Upper lobe of left lung (tissue), 6 donors: Measurements from ENCODE around the gene KCNQ1OT1. TPM values are rescaled to one million over a fixed set of nuclear protein-coding genes. Genes with fewer than 3 reads are reported as not detected.

Experiments
- ATAC-seq, 2 donors: fragments of 200-7000 bp; cut with Tn5 transposase; one replicate each; pipeline ENCODE4 v1.9.1; 2022; ENCODE audit warnings: mild to moderate bottlenecking in 2 of 2, moderate library complexity in 2 of 2; ENCODE audit not compliant: low FRiP score in 2 of 2
- DNase-seq, 2 donors: peaks; one replicate each; pipeline ENCODE4 v3.0.0-alpha.2; 2019 to 2020
- H3K27ac ChIP-seq, 4 donors: fragments of 200-600 bp; sonication (generic); one replicate each; pipeline ENCODE4 v1.5.1; 2016 to 2019
- H3K27me3 ChIP-seq, 4 donors: fragments of 200-600 bp; sonication (generic); one replicate each; pipeline ENCODE4 v1.5.1; 2017 to 2019
- H3K36me3 ChIP-seq, 4 donors: fragments of 200-600 bp; sonication (generic); one replicate each; pipeline ENCODE4 v1.5.1; 2016 to 2019
- H3K4me1 ChIP-seq, 4 donors: fragments of 200-600 bp; sonication (generic); one replicate each; pipeline ENCODE4 v1.5.1; 2018 to 2019
- H3K4me3 ChIP-seq, 4 donors: fragments of 200-600 bp; sonication (generic); one replicate each; pipeline ENCODE4 v1.5.1; 2017 to 2019; ENCODE audit warnings: mild to moderate bottlenecking in 2 of 4, moderate library complexity in 1 of 4
- H3K9me3 ChIP-seq, 4 donors: fragments of 200-600 bp; sonication (generic); one replicate each; pipeline ENCODE4 v1.5.1; 2018 to 2019
- EP300 ChIP-seq, 4 donors: sonication (generic); formaldehyde crosslinking; IDR thresholded peaks; one replicate each; pipeline ENCODE4 v1.5.1; 2017; ENCODE audit warnings: antibody characterized with exemption in 4 of 4, control low read depth in 2 of 4
- POLR2A ChIP-seq, 4 donors: fragments of 450-650 bp; IDR thresholded peaks; one replicate each; pipeline ENCODE4 v1.5.1; 2016 to 2017; ENCODE audit warnings: antibody characterized with exemption in 4 of 4, mild to moderate bottlenecking in 2 of 4
- POLR2AphosphoS5 ChIP-seq, 2 donors: sonication (generic); formaldehyde crosslinking; IDR thresholded peaks; one replicate each; pipeline ENCODE4 v1.5.1; 2017; ENCODE audit warnings: antibody characterized with exemption in 2 of 2
- WGBS, 2 donors: methylation state at CpG; one replicate each; pipeline ENCODE4 v1.1.5; 2017 to 2018; 5-methylcytosine and 5-hydroxymethylcytosine counted together
- total RNA-seq, 6 donors: library from RNA; depleted of rRNA in 4 of 6; stranded (reverse); fragments of >200 nt in 4 of 6; gene quantifications; one replicate each; pipeline versions ENCODE4 v1.1.0 to v1.2.1, GENCODE V29; 2016 to 2021
- TF ChIP-seq, protein P1 (sequence below), 6 experiments: fragments of 450-650 bp in 4 of 6; fragments of 200-600 bp in 2 of 6; sonication (generic) in 2 of 6; IDR thresholded peaks; one replicate each; pipeline ENCODE4 v1.5.1; 2016 to 2019; ENCODE audit warnings: antibody characterized with exemption in 6 of 6
- donor health status: DM: no; HTN: no; CAD: no; lungs with moderate emphysema.
- donor health status: DM: no; HTN: yes; CAD: no; lungs with severe emphysema.

KCNQ1OT1 gene
- total RNA-seq, 6 donors from 2014 or later, result 1.1 to 6.3 (median 4.1) TPM

- 41% methylated on average over 7 of the region's 7 CpGs; no CpG with 5 or more reads in 1 of the 2 donors for WGBS, 2 donors
- DNase-seq (no peak), ATAC-seq (no peak)
- H3K36me3 ChIP-seq, result no peaks in the 10 kb centered on the region
- no peaks in the 10 kb centered on the region for H3K27me3 ChIP-seq
- TF ChIP-seq, protein P1, sequence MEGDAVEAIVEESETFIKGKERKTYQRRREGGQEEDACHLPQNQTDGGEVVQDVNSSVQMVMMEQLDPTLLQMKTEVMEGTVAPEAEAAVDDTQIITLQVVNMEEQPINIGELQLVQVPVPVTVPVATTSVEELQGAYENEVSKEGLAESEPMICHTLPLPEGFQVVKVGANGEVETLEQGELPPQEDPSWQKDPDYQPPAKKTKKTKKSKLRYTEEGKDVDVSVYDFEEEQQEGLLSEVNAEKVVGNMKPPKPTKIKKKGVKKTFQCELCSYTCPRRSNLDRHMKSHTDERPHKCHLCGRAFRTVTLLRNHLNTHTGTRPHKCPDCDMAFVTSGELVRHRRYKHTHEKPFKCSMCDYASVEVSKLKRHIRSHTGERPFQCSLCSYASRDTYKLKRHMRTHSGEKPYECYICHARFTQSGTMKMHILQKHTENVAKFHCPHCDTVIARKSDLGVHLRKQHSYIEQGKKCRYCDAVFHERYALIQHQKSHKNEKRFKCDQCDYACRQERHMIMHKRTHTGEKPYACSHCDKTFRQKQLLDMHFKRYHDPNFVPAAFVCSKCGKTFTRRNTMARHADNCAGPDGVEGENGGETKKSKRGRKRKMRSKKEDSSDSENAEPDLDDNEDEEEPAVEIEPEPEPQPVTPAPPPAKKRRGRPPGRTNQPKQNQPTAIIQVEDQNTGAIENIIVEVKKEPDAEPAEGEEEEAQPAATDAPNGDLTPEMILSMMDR (IDR thresholded peaks at IDR 0.05), result no peak
- TF ChIP-seq POLR2AphosphoS5 (IDR thresholded peaks at IDR 0.05) (no peak), POLR2A (IDR thresholded peaks at IDR 0.05) (no peak), EP300 (IDR thresholded peaks at IDR 0.05) (no peak)
- no peaks in the 10 kb centered on the region for H3K9me3 ChIP-seq
- peaks cover 20 to 27% (median 21%) of the 10 kb centered on the region in 4 donors for H3K4me1 ChIP-seq
- no peak overlapping the region for H3K4me3 ChIP-seq
- peak overlapping the region in 3 of 4 donors; percentile 2 to 67 (median 47) for H3K27ac ChIP-seq
These were observed 12.0 kb downstream of the KCNQ1OT1 start for GRCh38 chr11:2687782-2688191.

DNA sequence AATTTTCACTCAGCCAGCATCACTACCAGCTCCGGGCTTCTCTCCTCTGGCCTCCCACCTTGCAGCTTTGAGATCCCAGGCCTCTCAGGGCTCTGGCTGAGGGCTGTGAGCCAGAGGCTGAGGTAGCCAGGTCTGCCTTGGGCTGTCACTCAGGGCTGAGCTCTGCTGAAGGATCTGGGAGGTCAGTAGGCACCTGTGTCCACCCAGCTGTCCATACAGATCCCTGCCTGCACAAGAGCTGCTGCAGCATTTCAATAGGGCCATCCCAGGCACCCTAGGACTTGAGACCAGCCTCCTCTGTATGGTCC is 12.6 kb downstream of the KCNQ1OT1 start:
- Histone ChIP-seq H3K4me3 (no peak overlapping the region), H3K27me3 (no peaks in the 10 kb centered on the region), H3K27ac (peak overlapping the region in 2 of 4 donors; percentile 47 to 67), H3K36me3 (no peaks in the 10 kb centered on the region), H3K9me3 (no peaks in the 10 kb centered on the region), H3K4me1 (peaks cover 14 to 21% (median 17%) of the 10 kb centered on the region in 4 donors)
- no peak for TF ChIP-seq EP300 (IDR thresholded peaks at IDR 0.05)
- TF ChIP-seq, protein P1 (IDR thresholded peaks at IDR 0.05), result no peak
- TF ChIP-seq POLR2A (IDR thresholded peaks at IDR 0.05), result no peak
- TF ChIP-seq POLR2AphosphoS5 (IDR thresholded peaks at IDR 0.05), result no peak
- 80 to 82% methylated on average over 1 of the region's 1 CpG for WGBS, 2 donors
- no peak for ATAC-seq
- DNase-seq, result no peak

- TF ChIP-seq EP300 (IDR thresholded peaks at IDR 0.05) (no peak), POLR2AphosphoS5 (IDR thresholded peaks at IDR 0.05) (no peak), POLR2A (IDR thresholded peaks at IDR 0.05) (no peak)
- TF ChIP-seq, protein P1 (IDR thresholded peaks at IDR 0.05), result no peak
- H3K4me1 ChIP-seq, result peaks cover 10 to 22% (median 17%) of the 10 kb centered on the region in 4 donors
- no peak overlapping the region for H3K4me3 ChIP-seq
- H3K9me3 ChIP-seq, result no peaks in the 10 kb centered on the region
- no peaks in the 10 kb centered on the region for H3K36me3 ChIP-seq
- H3K27ac ChIP-seq, result peak overlapping the region in 2 of 4 donors; percentile 20 to 47
- ATAC-seq (no peak), DNase-seq (no peak)
- H3K27me3 ChIP-seq, result no peaks in the 10 kb centered on the region
- 91 to 97% methylated on average over 7 of the region's 7 CpGs for WGBS, 2 donors
These were observed 13.2 kb downstream of the KCNQ1OT1 start for GRCh38 chr11:2686360-2687222.

DNA sequence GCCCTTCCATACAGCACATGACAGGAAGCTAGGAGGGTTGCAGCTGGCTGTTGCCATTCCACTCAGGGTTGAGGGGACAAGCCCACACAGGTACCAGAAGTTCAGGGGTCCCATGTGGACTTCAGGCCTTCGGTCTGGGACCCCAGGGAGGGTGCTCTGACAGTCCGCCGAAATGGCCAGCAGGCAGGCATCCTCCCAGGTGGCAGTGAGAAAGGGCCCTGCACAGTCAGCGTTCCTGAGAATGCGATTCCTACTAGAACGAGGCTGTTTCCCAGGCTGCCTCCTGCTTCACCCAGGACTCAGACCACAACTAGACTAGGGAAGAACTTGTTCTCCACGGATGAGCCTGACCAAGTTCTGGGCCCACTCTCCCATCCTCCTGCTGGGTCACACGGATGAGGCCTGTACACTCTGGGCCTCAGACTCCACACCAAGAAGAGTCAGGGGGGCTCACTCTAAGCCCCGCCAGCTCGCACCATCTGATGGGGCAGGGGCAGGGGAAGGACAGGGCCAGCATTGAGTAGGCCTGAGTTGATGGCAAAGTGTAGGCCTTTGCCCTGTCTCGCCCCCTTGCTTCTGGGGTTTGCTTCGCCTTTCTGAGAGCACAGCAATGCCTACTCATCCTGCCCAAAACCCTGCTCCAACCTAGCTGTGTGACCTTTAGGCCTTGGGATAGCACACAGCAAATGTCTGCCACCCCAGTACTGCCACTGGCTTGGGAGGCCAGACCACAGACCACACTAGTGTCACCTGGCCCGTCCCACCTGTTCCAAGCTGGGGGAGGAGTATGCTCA is 14.0 kb downstream of the KCNQ1OT1 start:
- no peak for DNase-seq

More for the DNA sequence above, 14.0 kb downstream of the KCNQ1OT1 start:
- TF ChIP-seq, protein P1 (IDR thresholded peaks at IDR 0.05), result no peak
- no peak for TF ChIP-seq POLR2A (IDR thresholded peaks at IDR 0.05)
- TF ChIP-seq POLR2AphosphoS5 (IDR thresholded peaks at IDR 0.05), result no peak
- TF ChIP-seq EP300 (IDR thresholded peaks at IDR 0.05), result no peak
- Histone ChIP-seq H3K27me3 (no peaks in the 10 kb centered on the region), H3K27ac (no peak overlapping the region), H3K9me3 (no peaks in the 10 kb centered on the region), H3K4me1 (peaks cover 10 to 27% (median 17%) of the 10 kb centered on the region in 4 donors), H3K36me3 (no peaks in the 10 kb centered on the region), H3K4me3 (no peak overlapping the region)
- WGBS, 2 donors, result 80 to 98% methylated on average over 5 to 12 of the region's 13 CpGs
- no peak for ATAC-seq
